Suprapubic skin (tissue), 3 donors: ENCODE results near the gene SYT1.

Experiments
- EP300 ChIP-seq: sonication (generic); formaldehyde crosslinking; IDR thresholded peaks from one replicate; pipeline ENCODE4 v1.6.1; 2017; ENCODE audit warnings: antibody characterized with exemption
- POLR2A ChIP-seq, 2 donors: fragments of 450-650 bp; IDR thresholded peaks; one replicate each; pipeline ENCODE4 v1.6.1; 2017; ENCODE audit warnings: antibody characterized with exemption in 2 of 2, mild to moderate bottlenecking in 2 of 2, moderate library complexity in 2 of 2
- TF ChIP-seq, protein P1 (sequence below), 2 donors: fragments of 200-600 bp in 1 of 2; fragments of 450-650 bp in 1 of 2; sonication (generic) in 1 of 2; IDR thresholded peaks; one replicate each; pipeline ENCODE4 v1.5.1; 2016 to 2019; ENCODE audit warnings: antibody characterized with exemption in 2 of 2, mild to moderate bottlenecking in 1 of 2, moderate library complexity in 1 of 2

DNA sequence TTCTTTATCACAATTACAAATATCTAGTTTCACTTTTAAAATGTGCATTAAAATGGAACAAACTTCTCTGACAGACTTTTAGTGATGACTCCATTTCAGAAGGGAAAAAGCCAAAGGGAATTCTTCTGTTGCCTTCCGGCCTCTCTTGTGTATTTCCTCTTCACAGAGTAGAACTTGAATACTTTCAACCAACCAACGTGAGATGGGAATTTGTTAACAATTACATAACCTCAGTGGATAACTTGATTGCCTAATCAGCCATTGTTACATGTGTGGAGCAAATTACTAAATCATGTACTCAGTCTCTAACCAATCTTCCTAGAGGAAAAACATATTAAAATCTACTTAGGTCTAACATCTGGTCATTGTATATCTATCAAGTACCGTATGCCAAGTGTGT, 291.1 kb downstream of the SYT1 start:
- TF ChIP-seq, protein P1, sequence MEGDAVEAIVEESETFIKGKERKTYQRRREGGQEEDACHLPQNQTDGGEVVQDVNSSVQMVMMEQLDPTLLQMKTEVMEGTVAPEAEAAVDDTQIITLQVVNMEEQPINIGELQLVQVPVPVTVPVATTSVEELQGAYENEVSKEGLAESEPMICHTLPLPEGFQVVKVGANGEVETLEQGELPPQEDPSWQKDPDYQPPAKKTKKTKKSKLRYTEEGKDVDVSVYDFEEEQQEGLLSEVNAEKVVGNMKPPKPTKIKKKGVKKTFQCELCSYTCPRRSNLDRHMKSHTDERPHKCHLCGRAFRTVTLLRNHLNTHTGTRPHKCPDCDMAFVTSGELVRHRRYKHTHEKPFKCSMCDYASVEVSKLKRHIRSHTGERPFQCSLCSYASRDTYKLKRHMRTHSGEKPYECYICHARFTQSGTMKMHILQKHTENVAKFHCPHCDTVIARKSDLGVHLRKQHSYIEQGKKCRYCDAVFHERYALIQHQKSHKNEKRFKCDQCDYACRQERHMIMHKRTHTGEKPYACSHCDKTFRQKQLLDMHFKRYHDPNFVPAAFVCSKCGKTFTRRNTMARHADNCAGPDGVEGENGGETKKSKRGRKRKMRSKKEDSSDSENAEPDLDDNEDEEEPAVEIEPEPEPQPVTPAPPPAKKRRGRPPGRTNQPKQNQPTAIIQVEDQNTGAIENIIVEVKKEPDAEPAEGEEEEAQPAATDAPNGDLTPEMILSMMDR (IDR thresholded peaks at IDR 0.05) = no peak
- TF ChIP-seq EP300 (no peak), POLR2A (IDR thresholded peaks at IDR 0.05) (no peak)
